Hepatocyte (in vitro differentiated cells): ENCODE results near the gene DYRK1A. TPM values are rescaled to one million over a fixed set of nuclear protein-coding genes. Genes with fewer than 3 reads are reported as not detected.
A peak's percentile ranks its signal among the peaks of the same experiment; 100 is the strongest.
"Not testable (repeated sequence)": the region's sequence is repeated elsewhere in the genome, so short reads cannot be mapped to it uniquely, and the experiment has no call there.

Experiments used
- DNase-seq: peaks from one replicate; pipeline ENCODE4 v3.0.0-alpha.2; 2016; ENCODE audit warnings: low spot score
- H2AFZ ChIP-seq: fragments of 200-600 bp; sonication (generic); 2 replicates; pipeline ENCODE4 v1.6.0; 2016; ENCODE audit warnings: antibody characterized with exemption, mild to moderate bottlenecking
- H3K27ac ChIP-seq: fragments of 200-600 bp; sonication (generic); 2 replicates; pipeline ENCODE4 v1.5.1; 2016; ENCODE audit warnings: mild to moderate bottlenecking
- H3K27me3 ChIP-seq: fragments of 200-600 bp; sonication (generic); 2 replicates; pipeline ENCODE4 v1.6.1; 2016
- H3K36me3 ChIP-seq: fragments of 200-600 bp; sonication (generic); replicated peaks from 2 replicates; pipeline ENCODE4 v1.5.1; 2016; ENCODE audit warnings: low read depth; ENCODE audit not compliant: insufficient read depth
- H3K4me1 ChIP-seq: fragments of 200-600 bp; sonication (generic); 2 replicates; pipeline ENCODE4 v1.5.1; 2016; ENCODE audit warnings: mild to moderate bottlenecking, moderate library complexity; ENCODE audit not compliant: insufficient read depth
- H3K4me2 ChIP-seq: fragments of 200-600 bp; sonication (generic); 2 replicates; pipeline ENCODE4 v1.6.0; 2016
- H3K4me3 ChIP-seq: fragments of 200-600 bp; sonication (generic); 2 replicates; pipeline ENCODE4 v1.5.1; 2016; ENCODE audit warnings: mild to moderate bottlenecking
- H3K79me2 ChIP-seq: fragments of 200-600 bp; sonication (generic); 2 replicates; pipeline ENCODE4 v1.6.0; 2017; ENCODE audit warnings: mild to moderate bottlenecking
- H3K9me2 ChIP-seq: fragments of 200-600 bp; sonication (generic); replicated peaks from 2 replicates; pipeline ENCODE4 v1.6.0; 2017; ENCODE audit warnings: mild to moderate bottlenecking; ENCODE audit not compliant: insufficient read depth
- H3K9me3 ChIP-seq: fragments of 200-600 bp; sonication (generic); 2 replicates; pipeline ENCODE4 v1.5.1; 2016; ENCODE audit warnings: low read depth, mild to moderate bottlenecking
- H4K20me1 ChIP-seq: fragments of 200-600 bp; sonication (generic); 2 replicates; pipeline ENCODE4 v1.6.0; 2016; ENCODE audit warnings: mild to moderate bottlenecking; ENCODE audit not compliant: insufficient read depth, poor library complexity, severe bottlenecking
- EZH2 ChIP-seq: fragments of 200-600 bp; sonication (generic); IDR thresholded peaks from 2 replicates; pipeline ENCODE4 v1.6.1; 2016; ENCODE audit warnings: antibody characterized with exemption, mild to moderate bottlenecking, borderline replicate concordance
- EZH2phosphoT487 ChIP-seq: fragments of 200-600 bp; sonication (generic); IDR thresholded peaks from one replicate; pipeline ENCODE4 v1.6.1; 2018; ENCODE audit warnings: antibody characterized with exemption, mild to moderate bottlenecking, low read depth, moderate library complexity; ENCODE audit not compliant: unreplicated experiment, severe bottlenecking
- WGBS: methylation state at CpG from one replicate; pipeline ENCODE4 v1.1.6; 2016; ENCODE audit warnings: low lambda C conversion rate; ENCODE audit errors: missing lambda C conversion rate; 5-methylcytosine and 5-hydroxymethylcytosine counted together
- polyA plus RNA-seq: library from polyadenylated mRNA; unstranded; fragments of >200 nt; fragmentation: Nextera tagmentation; extraction: Ambion mirVana; gene quantifications from 2 replicates; pipeline ENCODE4 v1.2.1, GENCODE V29; 2016
- total RNA-seq: library from RNA; depleted of rRNA; stranded (reverse); fragments of >200 nt; gene quantifications from 2 replicates; pipeline ENCODE4 v1.2.3, GENCODE V29; 2014
- TF ChIP-seq, protein P1 (sequence below): fragments of 200-600 bp; sonication (generic); IDR thresholded peaks from 2 replicates; pipeline ENCODE4 v1.5.1; 2016; ENCODE audit warnings: antibody characterized with exemption, mild to moderate bottlenecking; ENCODE audit not compliant: poor library complexity

Gene DYRK1A
- total RNA-seq (72.6 and 85.2 TPM in 2 replicates), polyA plus RNA-seq (4.9 and 6.7 TPM in 2 replicates)

DNA sequence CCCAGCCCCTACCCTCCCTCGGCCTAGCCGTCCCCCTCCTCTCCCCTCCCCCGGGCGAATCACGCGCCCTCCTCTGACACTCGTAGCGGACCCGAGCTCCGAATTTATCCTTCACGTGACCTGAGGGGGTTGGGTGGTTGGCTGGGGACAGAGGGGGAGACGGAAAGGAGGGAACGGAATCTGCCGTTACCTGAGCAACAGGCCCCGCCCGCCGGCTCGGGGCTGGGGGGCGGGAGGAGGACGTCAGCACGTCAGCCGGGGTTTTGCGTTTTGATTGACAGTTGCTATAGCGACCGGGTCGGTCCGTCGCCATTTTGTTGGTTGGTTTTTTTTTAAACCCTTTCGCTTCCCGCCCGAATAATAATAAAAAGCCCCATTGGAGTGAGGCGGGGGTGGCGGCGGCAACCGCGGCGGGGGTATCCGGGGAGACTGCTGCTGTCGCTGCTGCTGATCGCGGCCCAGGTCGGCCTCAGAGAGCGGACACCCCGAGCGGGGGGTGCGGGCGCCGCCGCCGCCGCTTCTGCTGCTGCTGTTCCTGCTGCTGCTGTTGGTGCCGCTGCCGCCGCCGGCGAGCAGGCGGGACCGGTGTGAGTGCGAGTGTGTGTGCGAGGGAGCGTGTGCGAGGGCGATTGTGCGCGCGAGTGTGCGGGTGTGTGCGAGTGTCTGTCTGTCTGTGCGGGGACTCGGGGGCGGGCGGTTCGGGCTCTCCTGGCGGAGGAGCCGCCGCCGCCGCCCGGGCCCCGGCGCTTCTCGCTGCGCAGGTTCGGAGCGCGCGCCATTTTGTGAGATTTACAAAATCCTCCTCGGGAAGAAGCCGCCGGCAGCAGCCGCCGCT, at the start of gene DYRK1A:
Gene DYRK1A (plus strand): TSS at position 292 of the 835 bp plus-strand sequence. CDS start 53,602 bp downstream, outside the sequence.
- Histone ChIP-seq H3K9me3 (no peaks in the 10 kb centered on the region), H4K20me1 (peaks cover 39% of the 10 kb centered on the region), H3K36me3 (no peaks in the 10 kb centered on the region), H2AFZ (peak within 1 kb of the TSS; percentile 59), H3K4me2 (peak within 1 kb of the TSS; percentile 89), H3K4me1 (peaks cover 33% of the 10 kb centered on the region), H3K9me2 (no peaks in the 10 kb centered on the region), H3K4me3 (peak within 1 kb of the TSS; percentile 91), H3K27ac (peak within 1 kb of the TSS; percentile 99), H3K27me3 (no peaks in the 10 kb centered on the region), H3K79me2 (peaks cover 48% of the 10 kb centered on the region)
- whole genome bisulfite sequencing, result 1% methylated on average over 49 of the region's 92 CpGs
- TF ChIP-seq, protein P1, sequence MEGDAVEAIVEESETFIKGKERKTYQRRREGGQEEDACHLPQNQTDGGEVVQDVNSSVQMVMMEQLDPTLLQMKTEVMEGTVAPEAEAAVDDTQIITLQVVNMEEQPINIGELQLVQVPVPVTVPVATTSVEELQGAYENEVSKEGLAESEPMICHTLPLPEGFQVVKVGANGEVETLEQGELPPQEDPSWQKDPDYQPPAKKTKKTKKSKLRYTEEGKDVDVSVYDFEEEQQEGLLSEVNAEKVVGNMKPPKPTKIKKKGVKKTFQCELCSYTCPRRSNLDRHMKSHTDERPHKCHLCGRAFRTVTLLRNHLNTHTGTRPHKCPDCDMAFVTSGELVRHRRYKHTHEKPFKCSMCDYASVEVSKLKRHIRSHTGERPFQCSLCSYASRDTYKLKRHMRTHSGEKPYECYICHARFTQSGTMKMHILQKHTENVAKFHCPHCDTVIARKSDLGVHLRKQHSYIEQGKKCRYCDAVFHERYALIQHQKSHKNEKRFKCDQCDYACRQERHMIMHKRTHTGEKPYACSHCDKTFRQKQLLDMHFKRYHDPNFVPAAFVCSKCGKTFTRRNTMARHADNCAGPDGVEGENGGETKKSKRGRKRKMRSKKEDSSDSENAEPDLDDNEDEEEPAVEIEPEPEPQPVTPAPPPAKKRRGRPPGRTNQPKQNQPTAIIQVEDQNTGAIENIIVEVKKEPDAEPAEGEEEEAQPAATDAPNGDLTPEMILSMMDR, result peak; percentile 6
- TF ChIP-seq EZH2phosphoT487, result no peak
- DNase-seq, result peak; percentile 99

DNA sequence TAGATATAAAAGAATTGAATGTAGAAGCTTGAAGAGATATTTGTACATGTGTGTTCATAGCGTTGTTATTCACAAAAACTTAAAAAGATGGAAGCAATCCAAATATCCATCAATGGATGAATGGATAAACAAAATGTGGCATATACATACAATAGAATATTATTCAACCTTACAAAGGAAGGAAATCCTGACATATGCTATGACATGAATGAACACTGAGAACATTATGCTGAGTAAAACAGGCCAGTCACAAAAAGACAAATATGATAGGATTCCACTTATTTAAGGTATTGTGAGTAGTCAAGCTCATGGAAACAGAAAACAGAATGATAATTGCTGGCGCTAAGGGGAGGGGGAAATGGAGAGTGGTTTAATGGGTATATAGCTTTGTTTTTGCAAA, 47.0 kb upstream of the DYRK1A start:
- H3K9me2 ChIP-seq, result no peaks in the 10 kb centered on the region
- H3K4me1 ChIP-seq, result no peaks in the 10 kb centered on the region
- H3K79me2 ChIP-seq, result no peaks in the 10 kb centered on the region
- no peaks in the 10 kb centered on the region for H3K9me3 ChIP-seq
- TF ChIP-seq EZH2phosphoT487, result no peak
- no peak for DNase-seq
- no peaks in the 10 kb centered on the region for H3K36me3 ChIP-seq
- no peak overlapping the region for H3K27ac ChIP-seq
- no peaks in the 10 kb centered on the region for H3K27me3 ChIP-seq
- no peak overlapping the region for H2AFZ ChIP-seq
- H3K4me2 ChIP-seq, result no peak overlapping the region
- 96% methylated on average over 2 of the region's 2 CpGs for WGBS
- no peaks in the 10 kb centered on the region for H4K20me1 ChIP-seq
- H3K4me3 ChIP-seq, result no peak overlapping the region

DNA sequence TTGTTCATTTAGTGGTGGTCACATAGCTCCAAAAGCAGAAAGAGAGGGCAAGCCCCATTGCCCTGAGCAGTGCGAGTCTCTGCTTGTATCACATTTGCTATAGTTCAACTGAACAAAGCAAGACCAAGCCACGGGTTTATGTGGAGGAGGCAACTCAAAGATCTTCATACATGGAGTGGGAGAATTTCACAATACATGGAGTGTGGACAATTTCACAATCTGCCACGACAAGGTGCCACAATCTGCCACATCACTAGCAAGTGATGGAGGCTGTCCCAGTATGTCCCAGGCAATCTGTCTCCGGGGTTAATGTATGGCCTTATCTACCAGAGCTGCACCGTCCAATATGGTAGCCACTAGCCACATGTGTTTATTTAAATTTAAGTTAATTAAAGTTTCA, 44.5 kb upstream of the DYRK1A start:
- Histone ChIP-seq H4K20me1 (no peaks in the 10 kb centered on the region), H3K27ac (no peak overlapping the region), H3K4me3 (no peak overlapping the region), H3K36me3 (no peaks in the 10 kb centered on the region), H3K9me2 (no peaks in the 10 kb centered on the region), H3K4me1 (no peaks in the 10 kb centered on the region), H3K27me3 (no peaks in the 10 kb centered on the region), H2AFZ (no peak overlapping the region), H3K4me2 (no peak overlapping the region), H3K79me2 (no peaks in the 10 kb centered on the region), H3K9me3 (no peaks in the 10 kb centered on the region)
- 87% methylated on average over 5 of the region's 5 CpGs for WGBS
- no peak for DNase-seq
- TF ChIP-seq EZH2phosphoT487 (no peak), EZH2 (no peak)
- TF ChIP-seq, protein P1, result no peak

DNA sequence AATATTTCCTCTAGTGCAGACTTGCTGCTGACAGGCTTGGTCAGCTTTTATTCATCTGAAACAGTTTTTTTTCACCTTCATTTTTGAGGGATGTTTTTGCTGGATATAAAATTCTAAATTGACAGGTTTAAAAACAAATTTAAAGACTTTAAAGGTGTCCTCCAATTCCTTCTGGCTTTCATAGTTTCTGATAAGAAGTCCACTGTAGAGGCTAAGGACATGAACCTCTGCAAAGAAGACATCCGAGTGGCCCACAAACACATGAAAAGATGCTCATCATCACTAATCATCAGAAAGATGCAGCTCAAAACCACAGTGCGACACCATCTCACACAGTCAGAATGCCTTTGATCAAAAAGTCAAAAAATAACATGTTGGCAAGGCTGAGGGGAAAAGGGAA, 42.0 kb upstream of the DYRK1A start:
- no peaks in the 10 kb centered on the region for H3K4me1 ChIP-seq
- TF ChIP-seq EZH2phosphoT487 (no peak), EZH2 (no peak)
- TF ChIP-seq, protein P1, result no peak
- no peaks in the 10 kb centered on the region for H4K20me1 ChIP-seq
- no peaks in the 10 kb centered on the region for H3K9me3 ChIP-seq
- H3K36me3 ChIP-seq, result no peaks in the 10 kb centered on the region
- H3K4me3 ChIP-seq, result no peak overlapping the region
- H3K9me2 ChIP-seq, result no peaks in the 10 kb centered on the region
- H3K4me2 ChIP-seq, result no peak overlapping the region
- no peak overlapping the region for H3K27ac ChIP-seq
- no peaks in the 10 kb centered on the region for H3K27me3 ChIP-seq
- no peak overlapping the region for H2AFZ ChIP-seq
- WGBS, result 100% methylated on average over 2 of the region's 2 CpGs
- DNase-seq, result no peak
- H3K79me2 ChIP-seq, result no peaks in the 10 kb centered on the region

DNA sequence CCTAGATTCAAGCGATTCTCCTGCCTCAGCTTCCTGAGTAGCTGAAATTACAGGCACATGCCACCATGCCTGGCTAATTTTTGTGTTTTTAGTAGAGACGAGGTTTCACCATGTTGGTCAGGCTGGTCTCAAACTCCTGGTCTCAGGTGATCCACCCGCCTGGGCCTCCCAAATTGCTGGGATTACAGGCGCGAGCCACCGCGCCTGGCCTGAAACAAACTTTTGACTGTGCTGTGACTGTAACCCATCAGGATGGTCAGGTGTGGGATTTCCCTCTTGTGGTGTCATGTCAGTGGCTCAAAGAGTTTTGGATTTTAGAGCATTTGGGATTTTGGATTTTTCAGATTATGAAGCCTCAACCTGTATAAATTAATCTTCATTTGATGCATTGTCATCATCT, 38.4 kb upstream of the DYRK1A start:
- H3K36me3 ChIP-seq, H4K20me1 ChIP-seq, H3K27ac ChIP-seq, DNase-seq, H3K9me2 ChIP-seq, H3K27me3 ChIP-seq, H3K79me2 ChIP-seq, H2AFZ ChIP-seq, H3K4me3 ChIP-seq, H3K9me3 ChIP-seq, H3K4me1 ChIP-seq, H3K4me2 ChIP-seq: not testable (repeated sequence)
- 93% methylated on average over 7 of the region's 7 CpGs for WGBS
